IMR-90 (cell line): ENCODE data around the gene PIGH.

Source experiments
- CEBPB ChIP-seq: IDR thresholded peaks from 2 replicates; pipeline ENCODE4 v1.6.1; 2012; ENCODE audit warnings: low read depth, low read length, improper control_type of control experiment
- CTCF ChIP-seq: conservative IDR thresholded peaks from 2 replicates; pipeline ENCODE4 v1.5.1; 2012; ENCODE audit warnings: mild to moderate bottlenecking, low read depth, low read length, improper control_type of control experiment
- FOS ChIP-seq: fragments of 150-350 bp; IDR thresholded peaks from 2 replicates; pipeline ENCODE4 v1.6.1; 2016; ENCODE audit warnings: low read depth, low read length
- MAZ ChIP-seq: IDR thresholded peaks from 2 replicates; pipeline ENCODE4 v1.6.1; 2012; ENCODE audit warnings: low read depth, mild to moderate bottlenecking, low read length, improper control_type of control experiment, moderate library complexity, borderline replicate concordance
- MXI1 ChIP-seq: IDR thresholded peaks from 2 replicates; pipeline ENCODE4 v1.6.1; 2012; ENCODE audit warnings: low read depth, mild to moderate bottlenecking, low read length, moderate library complexity, borderline replicate concordance
- NFE2L2 ChIP-seq: fragments of 150-350 bp; IDR thresholded peaks from 2 replicates; pipeline ENCODE4 v1.6.1; 2016; ENCODE audit warnings: low read depth, mild to moderate bottlenecking, low read length
- POLR2A ChIP-seq: IDR thresholded peaks from 2 replicates; pipeline ENCODE4 v1.6.1; 2012; ENCODE audit warnings: mild to moderate bottlenecking, low read depth, low read length
- RAD21 ChIP-seq: IDR thresholded peaks from 2 replicates; pipeline ENCODE4 v1.6.1; 2012; ENCODE audit warnings: low read length, improper control_type of control experiment
- RCOR1 ChIP-seq: IDR thresholded peaks from 2 replicates; pipeline ENCODE4 v1.6.1; 2012; ENCODE audit warnings: mild to moderate bottlenecking, low read length, improper control_type of control experiment; ENCODE audit not compliant: insufficient replicate concordance
- RFX5 ChIP-seq: IDR thresholded peaks from 2 replicates; pipeline ENCODE4 v1.8.0; 2012; ENCODE audit warnings: low read depth, mild to moderate bottlenecking, low read length, moderate library complexity
- TF ChIP-seq, protein P1 (sequence below): fragments of 150-350 bp; IDR thresholded peaks from 2 replicates; pipeline ENCODE4 v1.6.1; 2016; ENCODE audit warnings: low read depth, mild to moderate bottlenecking, low read length, moderate library complexity, borderline replicate concordance

DNA sequence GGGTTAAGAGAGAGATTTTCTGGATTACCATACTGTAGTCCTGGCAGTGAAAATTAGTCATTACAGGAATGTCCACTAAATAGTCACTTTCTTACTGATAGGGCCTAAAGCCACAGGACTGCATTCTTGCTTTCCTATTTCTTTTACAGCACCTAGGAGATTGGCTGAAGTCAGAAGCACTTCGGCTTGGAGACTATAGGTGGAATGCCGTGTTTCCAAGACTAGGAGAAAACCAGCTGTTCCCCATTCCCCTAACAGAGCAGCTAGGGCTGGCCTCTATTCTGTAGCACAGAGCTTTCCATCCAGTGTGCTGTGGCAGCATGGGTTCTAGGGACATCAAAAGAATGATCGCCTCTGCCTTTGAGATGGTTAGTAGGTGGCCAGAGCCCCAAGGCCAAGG is 15.1 kb downstream of the PIGH start:
- no peak for TF ChIP-seq RFX5
- no peak for TF ChIP-seq CTCF
- no peak for TF ChIP-seq POLR2A
- no peak for TF ChIP-seq FOS
- TF ChIP-seq CEBPB = no peak
- no peak for TF ChIP-seq RAD21
- TF ChIP-seq, protein P1, sequence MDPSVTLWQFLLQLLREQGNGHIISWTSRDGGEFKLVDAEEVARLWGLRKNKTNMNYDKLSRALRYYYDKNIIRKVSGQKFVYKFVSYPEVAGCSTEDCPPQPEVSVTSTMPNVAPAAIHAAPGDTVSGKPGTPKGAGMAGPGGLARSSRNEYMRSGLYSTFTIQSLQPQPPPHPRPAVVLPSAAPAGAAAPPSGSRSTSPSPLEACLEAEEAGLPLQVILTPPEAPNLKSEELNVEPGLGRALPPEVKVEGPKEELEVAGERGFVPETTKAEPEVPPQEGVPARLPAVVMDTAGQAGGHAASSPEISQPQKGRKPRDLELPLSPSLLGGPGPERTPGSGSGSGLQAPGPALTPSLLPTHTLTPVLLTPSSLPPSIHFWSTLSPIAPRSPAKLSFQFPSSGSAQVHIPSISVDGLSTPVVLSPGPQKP = no peak
- no peak for TF ChIP-seq NFE2L2
- TF ChIP-seq MAZ = no peak
- TF ChIP-seq RCOR1 = no peak
- no peak for TF ChIP-seq MXI1
